Body of pancreas (tissue), 4 donors: ENCODE results near the gene VPS26A. TPM values are rescaled to one million over a fixed set of nuclear protein-coding genes. Genes with fewer than 3 reads are reported as not detected.

Source experiments
- ATAC-seq: fragments of 150-250 bp; one replicate; pipeline ENCODE4 v1.9.1; 2016
- DNase-seq, 4 donors: peaks; one replicate each; pipeline ENCODE4 v3.0.0-alpha.2; 2019
- H3K27ac ChIP-seq, 4 donors: fragments of 200-600 bp; sonication (generic); 1 replicate in 3 of 4; 2 replicates in 1 of 4; pipeline versions ENCODE4 v1.5.1 to v1.6.1; 2016 to 2019; ENCODE audit warnings: mild to moderate bottlenecking in 1 of 4, mixed read lengths in 1 of 4, moderate library complexity in 1 of 4
- H3K27me3 ChIP-seq, 2 donors: fragments of 200-600 bp; sonication (generic); one replicate each; pipeline ENCODE4 v1.6.0; 2016; ENCODE audit warnings: mild to moderate bottlenecking in 1 of 2
- H3K36me3 ChIP-seq, 2 donors: fragments of 200-600 bp; sonication (generic); replicated peaks in 1 of 2; 2 replicates each; pipeline ENCODE4 v1.5.1; 2016; ENCODE audit warnings: low read depth in 2 of 2; ENCODE audit not compliant: insufficient read depth in 1 of 2
- H3K4me1 ChIP-seq: fragments of 200-600 bp; sonication (generic); one replicate; pipeline ENCODE4 v1.6.0; 2016
- H3K4me3 ChIP-seq, 2 donors: fragments of 200-600 bp; sonication (generic); 1 replicate in 1 of 2; 2 replicates in 1 of 2; pipeline ENCODE4 v1.5.1; 2016 to 2019
- H3K9me3 ChIP-seq, 3 donors: fragments of 200-600 bp; sonication (generic); 1 replicate in 2 of 3; 2 replicates in 1 of 3; pipeline ENCODE4 v1.5.1; 2016
- POLR2A ChIP-seq, 3 donors: fragments of 450-650 bp; IDR thresholded peaks; one replicate each; pipeline ENCODE4 v1.6.1; 2016; ENCODE audit warnings: antibody characterized with exemption in 3 of 3, mild to moderate bottlenecking in 2 of 3
- WGBS, 2 donors: methylation state at CpG; one replicate each; pipeline ENCODE4 v1.1.5; 2017; 5-methylcytosine and 5-hydroxymethylcytosine counted together
- intact Hi-C: fragments of 100-400 bp; cut with DNase I; formaldehyde crosslinking; loops from one replicate; pipeline ENCODE4 v1.15.1; 2023
- total RNA-seq, 2 donors: library from RNA; depleted of rRNA; stranded (reverse); fragments of >200 nt; gene quantifications; one replicate each; pipeline ENCODE4 v1.1.0, GENCODE V29; 2016
- TF ChIP-seq, protein P1 (sequence below), 7 experiments: fragments of 450-650 bp in 4 of 7; fragments of 200-600 bp in 3 of 7; sonication (generic) in 3 of 7; IDR thresholded peaks; one replicate each; pipeline ENCODE4 v1.5.1; 2016 to 2019; ENCODE audit warnings: antibody characterized with exemption in 7 of 7

Gene VPS26A
- total RNA-seq, 2 donors from 2014 or later, result 12.2 to 17.1 TPM

DNA sequence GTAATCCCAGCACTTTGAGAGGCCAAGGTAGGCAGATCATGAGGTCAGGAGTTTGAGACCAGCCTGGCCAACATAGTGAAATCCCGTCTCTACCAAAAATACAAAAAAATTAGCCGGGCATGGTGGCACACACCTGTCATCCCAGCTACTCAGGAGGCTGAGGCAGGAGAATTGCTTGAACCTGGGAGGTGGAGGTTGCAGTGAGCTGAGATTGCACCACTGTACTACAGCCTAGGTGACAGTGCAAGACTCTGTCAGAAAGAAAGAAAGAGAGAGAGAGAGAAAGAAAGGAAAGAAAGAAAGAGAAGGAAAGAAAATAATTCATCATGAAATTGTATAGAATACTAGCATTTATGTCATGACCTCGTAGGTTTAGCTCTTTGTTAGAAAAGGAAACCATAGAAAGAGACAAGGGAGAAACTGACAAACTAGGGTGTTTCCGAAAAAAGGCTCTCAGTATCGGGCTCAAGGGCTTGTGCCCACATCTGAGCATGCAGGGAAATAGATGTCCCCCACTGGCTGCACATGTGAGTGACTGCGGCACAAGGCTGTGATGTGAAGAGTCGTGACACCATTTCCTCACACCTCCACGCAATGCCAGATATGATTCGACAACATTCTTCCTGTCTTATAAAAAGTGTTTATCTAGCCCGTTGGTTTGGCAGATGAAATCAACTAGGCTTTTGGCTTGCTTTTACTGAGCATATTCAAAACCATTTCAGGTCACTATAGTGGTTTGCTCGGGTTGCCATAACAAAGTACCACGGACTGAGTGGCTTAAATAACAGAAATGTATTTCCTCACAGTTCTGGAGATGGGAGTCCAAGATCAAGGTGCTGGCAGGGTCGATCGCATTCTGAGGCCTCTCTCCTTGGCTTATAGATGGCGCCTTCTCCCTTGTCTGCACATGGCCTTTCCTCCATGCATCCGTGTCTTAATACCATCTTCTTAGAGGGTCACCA lies 34.1 kb upstream of the VPS26A start:
- TF ChIP-seq POLR2A (IDR thresholded peaks at IDR 0.05), result peak in 1 of 3 donors; percentile 56
- TF ChIP-seq, protein P1, sequence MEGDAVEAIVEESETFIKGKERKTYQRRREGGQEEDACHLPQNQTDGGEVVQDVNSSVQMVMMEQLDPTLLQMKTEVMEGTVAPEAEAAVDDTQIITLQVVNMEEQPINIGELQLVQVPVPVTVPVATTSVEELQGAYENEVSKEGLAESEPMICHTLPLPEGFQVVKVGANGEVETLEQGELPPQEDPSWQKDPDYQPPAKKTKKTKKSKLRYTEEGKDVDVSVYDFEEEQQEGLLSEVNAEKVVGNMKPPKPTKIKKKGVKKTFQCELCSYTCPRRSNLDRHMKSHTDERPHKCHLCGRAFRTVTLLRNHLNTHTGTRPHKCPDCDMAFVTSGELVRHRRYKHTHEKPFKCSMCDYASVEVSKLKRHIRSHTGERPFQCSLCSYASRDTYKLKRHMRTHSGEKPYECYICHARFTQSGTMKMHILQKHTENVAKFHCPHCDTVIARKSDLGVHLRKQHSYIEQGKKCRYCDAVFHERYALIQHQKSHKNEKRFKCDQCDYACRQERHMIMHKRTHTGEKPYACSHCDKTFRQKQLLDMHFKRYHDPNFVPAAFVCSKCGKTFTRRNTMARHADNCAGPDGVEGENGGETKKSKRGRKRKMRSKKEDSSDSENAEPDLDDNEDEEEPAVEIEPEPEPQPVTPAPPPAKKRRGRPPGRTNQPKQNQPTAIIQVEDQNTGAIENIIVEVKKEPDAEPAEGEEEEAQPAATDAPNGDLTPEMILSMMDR (IDR thresholded peaks at IDR 0.05), result no peak
- intact Hi-C loops, result loop anchor here (10.0 kb wide), 1 partner anchor 85 kb away; no protein-coding TSS in a partner anchor
- no peak for ATAC-seq
- DNase-seq, result peak in 2 of 4 donors; percentile 17 to 54
- H3K4me3 ChIP-seq, result no peak overlapping the region
- peak overlapping the region in 2 of 4 donors; percentile 12 to 66 for H3K27ac ChIP-seq
- 65 to 66% methylated on average over 16 of the region's 16 CpGs for WGBS, 2 donors
- H3K36me3 ChIP-seq, result no peaks in the 10 kb centered on the region
- H3K9me3 ChIP-seq, result no peaks in the 10 kb centered on the region
- no peaks in the 10 kb centered on the region for H3K27me3 ChIP-seq
- H3K4me1 ChIP-seq, result peaks cover 5% of the 10 kb centered on the region

DNA sequence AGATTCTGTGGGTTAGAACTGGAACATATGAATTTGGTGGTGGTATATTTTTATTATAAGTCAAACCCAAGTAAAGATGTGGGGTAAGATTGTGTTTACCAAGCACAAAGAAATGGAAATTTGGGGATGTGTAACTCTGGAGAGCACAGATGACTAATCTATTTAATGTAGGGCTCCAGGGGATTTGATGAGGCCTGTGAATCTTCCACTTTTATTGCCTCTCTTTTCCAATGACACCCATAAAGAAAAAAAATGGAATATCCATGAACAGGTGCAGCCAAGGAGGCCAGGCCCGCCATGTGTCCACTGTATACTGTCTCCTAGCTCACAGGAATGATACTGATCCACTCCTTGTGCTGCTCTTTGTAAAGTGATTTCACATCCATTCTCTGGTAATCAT lies 33.3 kb upstream of the VPS26A start:
- intact Hi-C loops, result loop anchor here (10.0 kb wide), 1 partner anchor 86 kb away; no protein-coding TSS in a partner anchor
- Histone ChIP-seq H3K4me3 (no peak overlapping the region), H3K9me3 (no peaks in the 10 kb centered on the region), H3K27me3 (no peaks in the 10 kb centered on the region), H3K36me3 (no peaks in the 10 kb centered on the region), H3K27ac (peak overlapping the region in 1 of 4 donors; percentile 66), H3K4me1 (peaks cover 5% of the 10 kb centered on the region)
- no peak for DNase-seq
- TF ChIP-seq, protein P1 (IDR thresholded peaks at IDR 0.05), result no peak
- TF ChIP-seq POLR2A (IDR thresholded peaks at IDR 0.05), result no peak
- WGBS, 2 donors, result 88 to 93% methylated on average over 1 of the region's 1 CpG
- ATAC-seq, result no peak

DNA sequence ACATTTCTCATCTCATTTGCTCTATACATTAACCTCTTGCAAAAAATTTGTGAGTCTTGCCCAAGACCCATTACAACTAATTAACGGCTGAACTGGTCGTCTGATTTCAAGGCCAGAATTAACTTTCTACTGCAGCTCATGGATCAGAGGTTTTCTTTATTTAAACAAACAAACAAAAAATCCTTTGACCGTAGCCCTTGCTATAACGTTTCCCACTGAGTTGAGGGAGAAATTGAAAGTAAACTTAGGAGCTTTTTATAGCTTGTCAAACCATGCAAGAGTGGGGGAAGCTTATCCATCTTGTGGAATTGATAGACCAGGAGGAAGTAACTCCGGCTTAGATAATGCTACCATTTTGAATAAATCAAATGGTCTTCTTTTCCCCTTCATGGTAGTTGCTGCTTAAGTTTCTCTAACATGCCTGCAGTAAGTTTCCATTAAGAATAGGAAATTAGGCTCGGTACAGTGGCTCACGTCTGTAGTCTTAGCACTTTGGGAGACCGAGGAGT lies 32.8 kb upstream of the VPS26A start:
- peaks cover 5% of the 10 kb centered on the region for H3K4me1 ChIP-seq
- H3K36me3 ChIP-seq, result no peaks in the 10 kb centered on the region
- intact Hi-C loops, result loop anchor here (10.0 kb wide), 1 partner anchor 86 kb away; no protein-coding TSS in a partner anchor
- H3K27me3 ChIP-seq, result no peaks in the 10 kb centered on the region
- H3K9me3 ChIP-seq, result no peaks in the 10 kb centered on the region
- TF ChIP-seq POLR2A (IDR thresholded peaks at IDR 0.05), result no peak
- TF ChIP-seq, protein P1 (IDR thresholded peaks at IDR 0.05), result no peak
- peak overlapping the region in 1 of 4 donors; percentile 66 for H3K27ac ChIP-seq
- 34 to 47% methylated on average over 8 of the region's 8 CpGs for whole genome bisulfite sequencing, 2 donors
- H3K4me3 ChIP-seq, result no peak overlapping the region
- DNase-seq (no peak), ATAC-seq (no peak)

DNA sequence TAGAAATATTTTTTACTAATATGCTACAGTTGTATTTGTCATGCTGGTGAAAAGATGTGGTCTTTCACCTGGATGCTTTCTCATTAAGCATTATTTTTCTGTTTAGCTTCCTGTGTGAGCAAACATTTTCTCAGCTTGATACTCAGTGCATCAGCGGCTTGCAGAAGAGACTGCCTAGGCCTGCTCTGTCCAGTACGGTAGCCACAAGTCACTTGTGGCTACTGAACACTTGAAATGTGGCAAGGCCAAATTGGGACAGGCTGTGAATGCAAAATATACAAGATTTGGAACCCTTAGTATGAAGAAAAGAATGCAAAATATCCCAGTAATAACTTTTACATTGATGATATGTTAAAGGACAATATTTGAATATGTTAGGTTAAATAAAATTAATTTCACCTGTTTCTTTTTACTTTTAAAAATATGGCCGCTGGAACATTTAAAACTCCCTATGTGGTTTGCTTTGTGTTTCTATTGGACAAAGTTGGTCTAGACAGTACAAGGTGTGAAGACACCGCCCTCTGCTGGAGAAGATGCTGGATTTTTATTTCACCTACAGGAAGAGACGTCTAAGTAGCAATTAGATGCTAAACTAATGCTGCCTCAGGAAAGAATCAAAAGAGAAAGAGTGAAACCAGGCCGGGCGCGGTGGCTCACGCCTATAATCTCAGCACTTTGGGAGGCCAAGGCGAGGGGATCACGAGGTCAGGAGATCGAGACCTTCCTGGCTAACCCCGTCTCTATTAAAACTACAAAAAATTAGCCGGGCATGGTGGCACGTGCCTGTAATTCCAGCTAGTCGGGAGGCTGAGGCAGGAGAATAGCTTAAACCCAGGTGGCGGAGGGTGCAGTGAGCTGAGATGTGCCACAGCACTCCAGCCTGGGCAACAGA lies 30.8 kb upstream of the VPS26A start:
- Histone ChIP-seq H3K9me3 (no peaks in the 10 kb centered on the region), H3K36me3 (no peaks in the 10 kb centered on the region), H3K27ac (peak overlapping the region in 1 of 4 donors; percentile 2), H3K4me3 (no peak overlapping the region), H3K27me3 (no peaks in the 10 kb centered on the region), H3K4me1 (peaks cover 5% of the 10 kb centered on the region)
- ATAC-seq (peak; percentile 85), DNase-seq (peak; percentile 83 to 93 (median 86))
- intact Hi-C loops, result loop anchor here (10.0 kb wide), 1 partner anchor 88 kb away; no protein-coding TSS in a partner anchor
- TF ChIP-seq, protein P1 (IDR thresholded peaks at IDR 0.05), result peak; percentile 49 to 86 (median 81)
- TF ChIP-seq POLR2A (IDR thresholded peaks at IDR 0.05), result no peak
- 35 to 46% methylated on average over 17 of the region's 17 CpGs for WGBS, 2 donors
